HG02798 (cell line): Measurements from ENCODE around the gene ADAM11.
"Not testable (repeated sequence)": the region's sequence is repeated elsewhere in the genome, so short reads cannot be mapped to it uniquely, and the experiment has no call there.

Source experiments
- ATAC-seq: cut with Tn5 transposase; IDR thresholded peaks from one replicate; pipeline ENCODE4 v1.9.1; 2021; ENCODE audit warnings: mild to moderate bottlenecking; ENCODE audit not compliant: unreplicated experiment, poor library complexity

ADAM11 gene

GRCh38 chr17:44793885-44794842 lies 35.4 kb downstream of the ADAM11 start:
- no peak for ATAC-seq

- ATAC-seq: no peak
These were observed 36.1 kb downstream of the ADAM11 start for GRCh38 chr17:44794851-44795413.

- no peak for ATAC-seq
These were observed 36.6 kb downstream of the ADAM11 start for GRCh38 chr17:44795421-44795820.

- no peak for ATAC-seq
These were observed 37.1 kb downstream of the ADAM11 start for GRCh38 chr17:44795928-44796327.

- no peak for ATAC-seq
These were observed 37.9 kb downstream of the ADAM11 start for GRCh38 chr17:44796731-44797130.

- no peak for ATAC-seq
These were observed 39.0 kb downstream of the ADAM11 start for GRCh38 chr17:44797802-44798201.

- no peak for ATAC-seq
These were observed 39.6 kb downstream of the ADAM11 start for GRCh38 chr17:44798356-44798755.

- no peak for ATAC-seq
These were observed 43.1 kb downstream of the ADAM11 start for GRCh38 chr17:44801880-44802279.

- no peak for ATAC-seq
These were observed 45.7 kb downstream of the ADAM11 start for GRCh38 chr17:44804302-44805089.

- ATAC-seq: no peak
These were observed 48.5 kb downstream of the ADAM11 start for GRCh38 chr17:44807093-44807816.

- ATAC-seq: no peak
These were observed 49.0 kb downstream of the ADAM11 start for GRCh38 chr17:44807817-44808155.

GRCh38 chr17:44808156-44808555 lies 49.4 kb downstream of the ADAM11 start:
- ATAC-seq: no peak

- ATAC-seq: not testable (repeated sequence)
These were observed 50.0 kb downstream of the ADAM11 start for GRCh38 chr17:44808656-44809388.

- no peak for ATAC-seq
These were observed 53.5 kb downstream of the ADAM11 start for GRCh38 chr17:44812263-44812662.

- not testable (repeated sequence) for ATAC-seq
These were observed 59.7 kb downstream of the ADAM11 start for GRCh38 chr17:44818508-44818907.

GRCh38 chr17:44820631-44821212 lies 61.9 kb downstream of the ADAM11 start:
- ATAC-seq: no peak

GRCh38 chr17:44825236-44825635 lies 66.4 kb downstream of the ADAM11 start:
- not testable (repeated sequence) for ATAC-seq

GRCh38 chr17:44826123-44826790 lies 67.5 kb downstream of the ADAM11 start:
- no peak for ATAC-seq

- ATAC-seq: no peak
These were observed 69.1 kb downstream of the ADAM11 start for GRCh38 chr17:44827863-44828262.
